ENCODE measurements around the gene NOP10. TPM values are rescaled to one million over a fixed set of nuclear protein-coding genes. Genes with fewer than 3 reads are reported as not detected.

NOP10 gene
- total and polyA plus RNA-seq, 2 of the 13 experiments (the other 11 are each of a cell fraction or from before 2014, with no cell fraction given), result 239 to 369 TPM

- TF ChIP-seq PITX1 (CRISPR knock-in tag; IDR thresholded peaks at IDR 0.05), result no peak; the same call in 1 of the 2 replicates
- 0 out of 4 replicates have a peak, but pooled peaks have one; percentile 29 to 67 for TF ChIP-seq HMGXB4 (CRISPR knock-in tag; IDR thresholded peaks at IDR 0.05; ENCODE audit: borderline replicate concordance in 1 of 2, low read depth in 1 of 2)
- no peak for TF ChIP-seq ZNF713 (CRISPR knock-in tag; IDR thresholded peaks at IDR 0.05)
- 0 out of 2 replicates have a peak, but pooled peaks have one; percentile 42 for TF ChIP-seq TFDP1 (CRISPR knock-in tag; IDR thresholded peaks at IDR 0.05; ENCODE audit: borderline replicate concordance)
- TF ChIP-seq KDM5A (IDR thresholded peaks at IDR 0.05; ENCODE audit: borderline replicate concordance, low read length), result peak; percentile 49; the same call in 1 of the 2 replicates
- no peak for TF ChIP-seq ZBTB1 (CRISPR knock-in tag; IDR thresholded peaks at IDR 0.05; ENCODE audit: borderline replicate concordance)
- no peak for TF ChIP-seq KDM3A (CRISPR knock-in tag; IDR thresholded peaks at IDR 0.05; ENCODE audit: low read depth)
- TF ChIP-seq ZNF564 (CRISPR knock-in tag; IDR thresholded peaks at IDR 0.05), result 0 out of 2 replicates have a peak, but pooled peaks have one; percentile 48
- peak; percentile 74 for TF ChIP-seq ZNF687 (CRISPR knock-in tag; IDR thresholded peaks at IDR 0.05)
- 0 out of 2 replicates have a peak, but pooled peaks have one; percentile 65 for TF ChIP-seq KLF12 (CRISPR knock-in tag; IDR thresholded peaks at IDR 0.05; ENCODE audit: borderline replicate concordance)
- TF ChIP-seq HOXA5 (CRISPR knock-in tag; IDR thresholded peaks at IDR 0.05), result 0 out of 2 replicates have a peak, but pooled peaks have one; percentile 35
- TF ChIP-seq ZHX1 (CRISPR knock-in tag; IDR thresholded peaks at IDR 0.05; ENCODE audit: low read depth), result peak; percentile 16; the same call in 1 of the 2 replicates
- peak; percentile 42; the same call in 1 of the 2 replicates for TF ChIP-seq GMEB2 (CRISPR knock-in tag; IDR thresholded peaks at IDR 0.05; ENCODE audit: low read depth)
- peak; percentile 48 for TF ChIP-seq RAD21 (CRISPR knock-in tag; IDR thresholded peaks at IDR 0.05)
- no peak for TF ChIP-seq ZNF792 (CRISPR knock-in tag; IDR thresholded peaks at IDR 0.05)
Measured at GRCh38 chr15:34337557-34338306, 5.2 kb downstream of the NOP10 start, which contains the start of gene SLC12A6 (continued).
